MM.1S (cell line): ENCODE measurements around the gene CD226.

Experiments used
- DNase-seq: peaks from one replicate; pipeline ENCODE4 v3.0.0-alpha.2; 2015
- H2AFZ ChIP-seq: fragments of 300-600 bp; sonication (generic); 2 replicates; pipeline ENCODE4 v1.6.0; 2016; ENCODE audit warnings: antibody characterized with exemption, low read length
- H3F3A ChIP-seq: fragments of 300-600 bp; sonication (generic); 2 replicates; pipeline ENCODE4 v1.6.1; 2016; ENCODE audit warnings: mild to moderate bottlenecking, antibody characterized with exemption, low read length, moderate library complexity, mixed read lengths; ENCODE audit not compliant: insufficient read depth
- H3K27ac ChIP-seq: fragments of 300-600 bp; sonication (generic); 2 replicates; pipeline ENCODE4 v1.5.1; 2016; ENCODE audit warnings: mild to moderate bottlenecking, low read length
- H3K27me3 ChIP-seq: fragments of 300-600 bp; sonication (generic); replicated peaks from 2 replicates; pipeline ENCODE4 v1.6.0; 2016; ENCODE audit warnings: low read length; ENCODE audit not compliant: insufficient read depth
- H3K36me3 ChIP-seq: fragments of 300-600 bp; sonication (generic); replicated peaks from 2 replicates; pipeline ENCODE4 v1.6.1; 2016; ENCODE audit warnings: mild to moderate bottlenecking, low read length, mixed read lengths; ENCODE audit not compliant: insufficient read depth
- H3K4me1 ChIP-seq: fragments of 300-600 bp; sonication (generic); 2 replicates; pipeline ENCODE4 v1.6.1; 2016; ENCODE audit warnings: low read length, mixed read lengths
- H3K4me2 ChIP-seq: fragments of 300-600 bp; sonication (generic); 2 replicates; pipeline ENCODE4 v1.6.0; 2016; ENCODE audit warnings: low read depth, low read length
- H3K4me3 ChIP-seq: fragments of 300-600 bp; sonication (generic); 2 replicates; pipeline ENCODE4 v1.5.1; 2016; ENCODE audit warnings: low read length, mixed read lengths
- H3K79me2 ChIP-seq: fragments of 300-600 bp; sonication (generic); 2 replicates; pipeline ENCODE4 v1.6.1; 2016; ENCODE audit warnings: mixed run types, low read length, mixed read lengths
- H3K9ac ChIP-seq: fragments of 300-600 bp; sonication (generic); 2 replicates; pipeline ENCODE4 v1.6.1; 2016; ENCODE audit warnings: low read length, mixed read lengths
- H3K9me2 ChIP-seq: fragments of 300-600 bp; sonication (generic); replicated peaks from 2 replicates; pipeline ENCODE4 v1.6.1; 2016; ENCODE audit warnings: mild to moderate bottlenecking, low read length, mixed read lengths; ENCODE audit not compliant: insufficient read depth
- H3K9me3 ChIP-seq: fragments of 300-600 bp; sonication (generic); replicated peaks from 2 replicates; pipeline ENCODE4 v1.6.1; 2016; ENCODE audit warnings: mild to moderate bottlenecking, low read length, mixed read lengths; ENCODE audit not compliant: insufficient read depth
- H4K20me1 ChIP-seq: fragments of 300-600 bp; sonication (generic); 2 replicates; pipeline ENCODE4 v1.6.1; 2016; ENCODE audit warnings: mild to moderate bottlenecking, low read length, moderate library complexity, mixed read lengths; ENCODE audit not compliant: insufficient read depth
- EZH2 ChIP-seq: fragments of 300-600 bp; sonication (generic); optimal IDR thresholded peaks from 2 replicates; pipeline ENCODE3; 2017; ENCODE audit warnings: low read depth, mild to moderate bottlenecking, antibody characterized with exemption, low read length, mixed read lengths
- EZH2phosphoT487 ChIP-seq: fragments of 300-600 bp; sonication (generic); IDR thresholded peaks from 2 replicates; pipeline ENCODE4 v1.6.1; 2018; ENCODE audit warnings: antibody characterized with exemption, low read length
- TF ChIP-seq, protein P1 (sequence below): fragments of 300-600 bp; sonication (generic); IDR thresholded peaks from 2 replicates; pipeline ENCODE4 v1.5.1; 2016; ENCODE audit warnings: antibody characterized with exemption, low read length, mixed read lengths

Gene CD226

GRCh38 chr18:69995774-69996173 lies 48.1 kb upstream of the CD226 start:
- no peak for TF ChIP-seq EZH2phosphoT487
- no peak for TF ChIP-seq EZH2
- TF ChIP-seq, protein P1, sequence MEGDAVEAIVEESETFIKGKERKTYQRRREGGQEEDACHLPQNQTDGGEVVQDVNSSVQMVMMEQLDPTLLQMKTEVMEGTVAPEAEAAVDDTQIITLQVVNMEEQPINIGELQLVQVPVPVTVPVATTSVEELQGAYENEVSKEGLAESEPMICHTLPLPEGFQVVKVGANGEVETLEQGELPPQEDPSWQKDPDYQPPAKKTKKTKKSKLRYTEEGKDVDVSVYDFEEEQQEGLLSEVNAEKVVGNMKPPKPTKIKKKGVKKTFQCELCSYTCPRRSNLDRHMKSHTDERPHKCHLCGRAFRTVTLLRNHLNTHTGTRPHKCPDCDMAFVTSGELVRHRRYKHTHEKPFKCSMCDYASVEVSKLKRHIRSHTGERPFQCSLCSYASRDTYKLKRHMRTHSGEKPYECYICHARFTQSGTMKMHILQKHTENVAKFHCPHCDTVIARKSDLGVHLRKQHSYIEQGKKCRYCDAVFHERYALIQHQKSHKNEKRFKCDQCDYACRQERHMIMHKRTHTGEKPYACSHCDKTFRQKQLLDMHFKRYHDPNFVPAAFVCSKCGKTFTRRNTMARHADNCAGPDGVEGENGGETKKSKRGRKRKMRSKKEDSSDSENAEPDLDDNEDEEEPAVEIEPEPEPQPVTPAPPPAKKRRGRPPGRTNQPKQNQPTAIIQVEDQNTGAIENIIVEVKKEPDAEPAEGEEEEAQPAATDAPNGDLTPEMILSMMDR, result no peak
- Histone ChIP-seq H3K27me3 (no peaks in the 10 kb centered on the region), H4K20me1 (no peaks in the 10 kb centered on the region), H3K4me3 (no peak overlapping the region), H3K9ac (no peak overlapping the region), H3K9me2 (no peaks in the 10 kb centered on the region), H3K27ac (no peak overlapping the region), H3K4me1 (no peaks in the 10 kb centered on the region), H2AFZ (no peak overlapping the region), H3K79me2 (no peaks in the 10 kb centered on the region), H3K4me2 (no peak overlapping the region), H3F3A (no peaks in the 10 kb centered on the region), H3K36me3 (no peaks in the 10 kb centered on the region), H3K9me3 (no peaks in the 10 kb centered on the region)
- no peak for DNase-seq

DNA sequence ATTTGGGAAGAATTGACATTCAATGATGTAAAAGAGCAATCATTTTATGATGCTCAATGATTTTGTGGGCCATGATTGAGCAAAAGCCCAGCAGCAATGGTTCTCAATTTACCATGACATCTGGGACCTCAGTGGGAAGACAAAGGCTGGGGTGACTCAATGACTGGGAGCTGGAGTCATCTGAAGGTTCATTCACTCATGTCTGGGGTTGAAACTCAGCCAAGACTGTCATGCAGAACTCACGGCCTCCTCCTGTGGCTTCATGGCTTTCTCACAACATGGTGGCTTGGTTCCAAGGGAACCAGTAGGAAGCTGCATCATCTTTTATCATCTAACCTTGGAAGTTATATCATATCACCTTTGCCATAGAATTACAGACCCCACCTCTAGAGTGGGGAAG lies 45.1 kb upstream of the CD226 start:
- TF ChIP-seq EZH2phosphoT487 (no peak), EZH2 (no peak)
- TF ChIP-seq, protein P1, result no peak
- no peak overlapping the region for H3K4me3 ChIP-seq
- no peak overlapping the region for H2AFZ ChIP-seq
- H3K4me2 ChIP-seq, result no peak overlapping the region
- no peaks in the 10 kb centered on the region for H3K4me1 ChIP-seq
- H3K9ac ChIP-seq, result no peak overlapping the region
- H3K9me2 ChIP-seq, result no peaks in the 10 kb centered on the region
- H3K36me3 ChIP-seq, result no peaks in the 10 kb centered on the region
- no peaks in the 10 kb centered on the region for H3K79me2 ChIP-seq
- H3K27ac ChIP-seq, result no peak overlapping the region
- no peaks in the 10 kb centered on the region for H4K20me1 ChIP-seq
- no peaks in the 10 kb centered on the region for H3K27me3 ChIP-seq
- DNase-seq, result no peak
- no peaks in the 10 kb centered on the region for H3F3A ChIP-seq
- H3K9me3 ChIP-seq, result no peaks in the 10 kb centered on the region

DNA sequence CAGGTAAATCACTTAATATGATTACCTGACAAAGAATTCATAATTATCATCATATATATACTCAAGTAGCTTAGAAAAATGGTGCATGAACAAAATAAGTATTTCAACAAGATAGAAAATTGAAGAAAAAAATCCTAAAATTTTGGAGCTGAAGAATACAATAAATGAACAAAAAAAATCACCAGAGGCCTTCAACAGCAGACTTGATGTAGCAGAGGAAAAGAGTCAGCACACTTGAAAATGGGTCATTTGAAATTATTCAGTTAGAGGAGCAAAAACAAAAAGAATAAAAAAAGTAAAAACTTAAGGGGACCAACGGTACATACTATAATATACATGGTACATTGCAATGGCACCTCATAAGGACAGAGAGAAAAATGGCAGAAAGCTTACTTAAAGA lies 40.2 kb upstream of the CD226 start:
- no peaks in the 10 kb centered on the region for H3K27me3 ChIP-seq
- no peaks in the 10 kb centered on the region for H3K9me2 ChIP-seq
- no peaks in the 10 kb centered on the region for H3K9me3 ChIP-seq
- H3K4me2 ChIP-seq, result no peak overlapping the region
- H3K27ac ChIP-seq, result no peak overlapping the region
- TF ChIP-seq EZH2, result no peak
- TF ChIP-seq EZH2phosphoT487, result no peak
- TF ChIP-seq, protein P1, result no peak
- DNase-seq, result no peak
- no peaks in the 10 kb centered on the region for H3K36me3 ChIP-seq
- no peaks in the 10 kb centered on the region for H3F3A ChIP-seq
- no peaks in the 10 kb centered on the region for H3K4me1 ChIP-seq
- H3K9ac ChIP-seq, result no peak overlapping the region
- no peak overlapping the region for H2AFZ ChIP-seq
- no peaks in the 10 kb centered on the region for H3K79me2 ChIP-seq
- no peaks in the 10 kb centered on the region for H4K20me1 ChIP-seq
- H3K4me3 ChIP-seq, result no peak overlapping the region

GRCh38 chr18:69985239-69985638 lies 37.6 kb upstream of the CD226 start:
- Histone ChIP-seq H3F3A (no peaks in the 10 kb centered on the region), H3K9me3 (no peaks in the 10 kb centered on the region), H3K4me2 (no peak overlapping the region), H3K27ac (no peak overlapping the region), H3K27me3 (no peaks in the 10 kb centered on the region), H3K4me3 (no peak overlapping the region), H3K79me2 (no peaks in the 10 kb centered on the region), H3K4me1 (no peaks in the 10 kb centered on the region), H3K36me3 (no peaks in the 10 kb centered on the region), H3K9ac (no peak overlapping the region), H3K9me2 (no peaks in the 10 kb centered on the region), H2AFZ (no peak overlapping the region), H4K20me1 (no peaks in the 10 kb centered on the region)
- TF ChIP-seq, protein P1, result no peak
- no peak for TF ChIP-seq EZH2
- TF ChIP-seq EZH2phosphoT487, result no peak
- DNase-seq, result no peak
